Measurements from ENCODE around the gene MKNK1. TPM values are rescaled to one million over a fixed set of nuclear protein-coding genes. Genes with fewer than 3 reads are reported as not detected.
"Not testable (repeated sequence)": the region's sequence is repeated elsewhere in the genome, so short reads cannot be mapped to it uniquely, and the experiment has no call there.

The MKNK1 gene
- 77.6 TPM for total RNA-seq
- long read RNA-seq, transcript MKNK1-231 (13 exons, 2,686 nt), result major isoform, 8 of 73 reads
- long read RNA-seq, partial matches to known transcripts, result 13 of 73 reads
- long read RNA-seq, other reads (novel, unspliced or antisense), result 49 of 73 reads

DNA sequence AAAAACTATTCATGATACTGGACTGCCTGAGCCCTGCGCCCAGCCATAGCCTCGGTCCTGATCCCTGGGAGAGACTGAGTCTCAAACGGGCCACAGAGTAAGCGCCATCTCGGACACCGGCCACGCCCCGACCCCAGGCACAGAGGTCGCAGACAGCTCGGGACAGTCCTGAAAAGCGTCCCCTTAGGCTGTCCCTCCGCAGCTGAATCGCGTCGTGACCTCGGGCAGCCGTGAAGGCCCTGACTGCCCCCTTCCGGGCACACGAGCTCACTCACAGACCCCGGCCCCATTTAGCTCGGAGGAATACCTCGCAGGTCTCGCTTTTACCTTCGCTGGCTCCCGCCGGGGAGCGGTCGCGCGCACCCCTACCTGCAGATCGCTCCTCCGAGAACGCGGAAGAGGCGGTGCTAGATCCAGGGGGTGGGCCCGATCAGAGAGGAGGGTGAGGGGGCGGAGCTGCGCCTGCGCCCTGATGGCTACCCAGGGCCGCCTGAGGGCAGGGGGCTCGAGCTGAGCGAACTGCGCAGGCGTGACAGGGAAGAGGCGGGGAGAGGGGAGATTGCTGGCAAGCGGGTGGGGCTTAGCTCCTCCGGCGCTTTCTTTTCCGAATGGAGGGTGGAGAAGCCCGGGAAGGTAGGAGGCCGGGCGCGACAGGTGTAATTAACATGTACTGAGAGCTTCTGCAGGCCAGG, at the start of gene MKNK1:
TSS of gene MKNK1 (minus strand) at position 411 of the 692 bp plus-strand sequence. CDS start 20,941 bp downstream, outside the sequence.
- DNase-seq (peak; percentile 98), ATAC-seq (peak; percentile 99)
- Histone ChIP-seq H3K36me3 (peaks cover 16% of the 10 kb centered on the region), H3K27ac (peak within 1 kb of the TSS; percentile 88), H3K4me1 (peaks cover 45% of the 10 kb centered on the region), H3K27me3 (ENCODE audit: low read depth) (no peaks in the 10 kb centered on the region), H3K9me3 (no peaks in the 10 kb centered on the region), H3K4me3 (peak within 1 kb of the TSS; percentile 85)
- intact Hi-C loops (cut with DNase I), result no loop called here
- TF ChIP-seq, protein P1, sequence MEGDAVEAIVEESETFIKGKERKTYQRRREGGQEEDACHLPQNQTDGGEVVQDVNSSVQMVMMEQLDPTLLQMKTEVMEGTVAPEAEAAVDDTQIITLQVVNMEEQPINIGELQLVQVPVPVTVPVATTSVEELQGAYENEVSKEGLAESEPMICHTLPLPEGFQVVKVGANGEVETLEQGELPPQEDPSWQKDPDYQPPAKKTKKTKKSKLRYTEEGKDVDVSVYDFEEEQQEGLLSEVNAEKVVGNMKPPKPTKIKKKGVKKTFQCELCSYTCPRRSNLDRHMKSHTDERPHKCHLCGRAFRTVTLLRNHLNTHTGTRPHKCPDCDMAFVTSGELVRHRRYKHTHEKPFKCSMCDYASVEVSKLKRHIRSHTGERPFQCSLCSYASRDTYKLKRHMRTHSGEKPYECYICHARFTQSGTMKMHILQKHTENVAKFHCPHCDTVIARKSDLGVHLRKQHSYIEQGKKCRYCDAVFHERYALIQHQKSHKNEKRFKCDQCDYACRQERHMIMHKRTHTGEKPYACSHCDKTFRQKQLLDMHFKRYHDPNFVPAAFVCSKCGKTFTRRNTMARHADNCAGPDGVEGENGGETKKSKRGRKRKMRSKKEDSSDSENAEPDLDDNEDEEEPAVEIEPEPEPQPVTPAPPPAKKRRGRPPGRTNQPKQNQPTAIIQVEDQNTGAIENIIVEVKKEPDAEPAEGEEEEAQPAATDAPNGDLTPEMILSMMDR (IDR thresholded peaks at IDR 0.05), result peak; percentile 24

DNA sequence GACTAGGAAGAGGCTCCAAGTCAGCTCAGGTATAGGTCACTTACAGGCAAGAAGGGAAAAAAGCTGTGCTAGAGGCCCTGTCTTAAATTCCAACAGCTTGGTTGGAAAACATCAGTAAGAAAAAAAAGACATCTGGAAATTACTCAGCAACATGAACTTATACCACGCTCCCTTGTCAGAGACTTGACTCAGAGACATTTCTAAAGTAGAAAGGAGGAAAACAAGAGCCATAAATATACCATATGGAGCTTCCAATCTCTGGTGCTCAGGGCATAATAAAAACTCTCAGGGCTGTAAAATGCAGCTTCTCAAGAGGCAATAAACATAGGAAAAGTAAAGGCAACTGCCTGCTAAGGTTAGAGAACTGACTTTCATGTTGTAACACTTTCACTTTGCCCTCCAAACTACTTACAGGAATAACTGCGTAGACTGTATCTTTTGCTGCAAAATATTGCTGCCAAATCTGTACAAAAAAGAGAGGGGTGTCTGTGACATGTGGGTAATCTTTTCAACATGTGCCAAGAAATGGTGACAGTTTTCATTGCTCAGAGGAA, 49.4 kb upstream of the MKNK1 start:
- no peak overlapping the region for H3K4me3 ChIP-seq
- H3K27me3 ChIP-seq (ENCODE audit: low read depth), result no peaks in the 10 kb centered on the region
- ATAC-seq, result no peak
- DNase-seq, result no peak
- intact Hi-C loops (cut with DNase I), result no loop called here
- TF ChIP-seq, protein P1 (IDR thresholded peaks at IDR 0.05), result no peak
- no peaks in the 10 kb centered on the region for H3K4me1 ChIP-seq
- no peak overlapping the region for H3K27ac ChIP-seq
- H3K36me3 ChIP-seq, result peaks cover 78% of the 10 kb centered on the region
- no peaks in the 10 kb centered on the region for H3K9me3 ChIP-seq

DNA sequence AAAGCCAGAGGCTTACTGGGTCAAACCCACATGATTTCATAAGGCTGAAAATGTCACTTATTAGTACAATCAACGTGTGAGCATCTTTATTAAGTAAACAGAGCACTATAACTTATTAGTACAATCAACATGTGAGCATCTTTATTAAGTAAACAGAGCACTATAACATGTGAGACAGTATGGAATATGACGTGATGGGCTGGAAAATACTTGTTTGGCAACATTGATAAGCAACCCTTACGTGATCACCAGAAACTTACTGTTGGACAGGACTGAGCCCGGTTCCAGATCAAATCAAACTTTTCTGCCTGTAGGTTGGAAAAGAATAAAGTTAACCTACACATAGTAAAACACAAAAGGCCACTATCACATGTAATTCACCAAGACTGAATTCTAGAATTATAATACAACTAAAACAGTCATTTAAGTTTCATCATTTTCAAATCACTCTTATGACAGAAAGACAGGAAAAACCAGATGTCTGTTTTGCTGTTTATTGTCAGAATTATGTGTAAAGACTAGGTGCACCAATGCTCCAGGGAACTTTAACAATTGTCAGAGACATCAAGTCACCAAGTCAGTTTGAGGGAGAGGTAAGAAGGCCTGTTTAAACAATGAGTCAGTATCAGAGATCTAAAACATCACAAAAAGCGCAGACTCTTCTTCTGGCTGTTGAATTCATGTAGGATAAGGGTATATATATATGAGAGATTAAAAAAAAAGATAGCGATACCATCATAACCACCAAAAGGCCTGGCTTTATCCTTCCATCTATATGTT, 48.4 kb upstream of the MKNK1 start:
- no peak for ATAC-seq
- H3K9me3 ChIP-seq, result no peaks in the 10 kb centered on the region
- DNase-seq, result no peak
- peaks cover 73% of the 10 kb centered on the region for H3K36me3 ChIP-seq
- intact Hi-C loops (cut with DNase I), result no loop called here
- no peak overlapping the region for H3K4me3 ChIP-seq
- no peak overlapping the region for H3K27ac ChIP-seq
- H3K4me1 ChIP-seq, result no peaks in the 10 kb centered on the region
- TF ChIP-seq, protein P1 (IDR thresholded peaks at IDR 0.05), result no peak
- H3K27me3 ChIP-seq (ENCODE audit: low read depth), result no peaks in the 10 kb centered on the region

DNA sequence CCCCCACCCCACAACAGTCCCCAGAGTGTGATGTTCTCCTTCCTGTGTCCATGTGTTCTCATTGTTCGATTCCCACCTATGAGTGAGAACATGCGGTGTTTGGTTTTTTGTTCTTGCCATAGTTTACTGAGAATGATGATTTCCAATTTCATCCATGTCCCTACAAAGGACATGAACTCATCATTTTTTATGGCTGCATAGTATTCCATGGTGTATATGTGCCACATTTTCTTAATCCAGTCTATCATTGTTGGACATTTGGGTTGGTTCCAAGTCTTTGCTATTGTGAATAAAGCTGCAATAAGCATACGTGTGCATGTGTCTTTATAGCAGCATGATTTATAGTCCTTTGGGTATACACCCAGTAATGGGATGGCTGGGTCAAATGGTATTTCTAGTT, 47.1 kb upstream of the MKNK1 start:
- H3K27me3 ChIP-seq (ENCODE audit: low read depth); H3K27ac ChIP-seq; H3K9me3 ChIP-seq; DNase-seq; ATAC-seq; intact Hi-C loops (cut with DNase I); H3K4me1 ChIP-seq; H3K4me3 ChIP-seq: not testable (repeated sequence)
- peaks cover 72% of the 10 kb centered on the region for H3K36me3 ChIP-seq

DNA sequence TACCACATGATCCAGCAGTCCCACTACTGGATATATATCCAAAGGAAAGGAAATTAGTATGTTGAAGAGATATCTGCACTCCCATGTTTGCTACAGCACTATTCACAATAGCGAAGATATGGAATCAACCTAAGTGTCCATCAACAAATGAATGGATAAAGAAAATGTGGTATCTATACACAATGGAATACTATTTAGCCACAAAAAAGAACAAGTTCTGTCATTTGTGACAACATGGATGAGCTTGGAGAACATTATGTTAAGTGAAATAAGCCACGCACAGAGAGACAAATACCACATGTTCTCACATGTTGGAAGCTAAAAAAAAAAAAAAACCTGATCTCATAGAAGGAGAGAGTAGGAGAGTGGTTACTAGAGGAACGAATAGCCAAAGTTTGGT, 46.4 kb upstream of the MKNK1 start:
- Histone ChIP-seq H3K27me3 (ENCODE audit: low read depth) (no peaks in the 10 kb centered on the region), H3K9me3 (no peaks in the 10 kb centered on the region), H3K27ac (no peak overlapping the region), H3K4me3 (no peak overlapping the region), H3K4me1 (no peaks in the 10 kb centered on the region), H3K36me3 (peaks cover 68% of the 10 kb centered on the region)
- ATAC-seq (no peak), DNase-seq (no peak)
- TF ChIP-seq, protein P1 (IDR thresholded peaks at IDR 0.05), result no peak
- intact Hi-C loops (cut with DNase I), result no loop called here
